ENCODE results near the gene GRM4. TPM values are rescaled to one million over a fixed set of nuclear protein-coding genes. Genes with fewer than 3 reads are reported as not detected.

The GRM4 gene
- total and polyA plus RNA-seq, 10 of the 15 experiments (the other 5 are each of a cell fraction or from before 2014, with no cell fraction given) = 0.01 to 0.31 (median 0.05) TPM; not detected in 2

DNA sequence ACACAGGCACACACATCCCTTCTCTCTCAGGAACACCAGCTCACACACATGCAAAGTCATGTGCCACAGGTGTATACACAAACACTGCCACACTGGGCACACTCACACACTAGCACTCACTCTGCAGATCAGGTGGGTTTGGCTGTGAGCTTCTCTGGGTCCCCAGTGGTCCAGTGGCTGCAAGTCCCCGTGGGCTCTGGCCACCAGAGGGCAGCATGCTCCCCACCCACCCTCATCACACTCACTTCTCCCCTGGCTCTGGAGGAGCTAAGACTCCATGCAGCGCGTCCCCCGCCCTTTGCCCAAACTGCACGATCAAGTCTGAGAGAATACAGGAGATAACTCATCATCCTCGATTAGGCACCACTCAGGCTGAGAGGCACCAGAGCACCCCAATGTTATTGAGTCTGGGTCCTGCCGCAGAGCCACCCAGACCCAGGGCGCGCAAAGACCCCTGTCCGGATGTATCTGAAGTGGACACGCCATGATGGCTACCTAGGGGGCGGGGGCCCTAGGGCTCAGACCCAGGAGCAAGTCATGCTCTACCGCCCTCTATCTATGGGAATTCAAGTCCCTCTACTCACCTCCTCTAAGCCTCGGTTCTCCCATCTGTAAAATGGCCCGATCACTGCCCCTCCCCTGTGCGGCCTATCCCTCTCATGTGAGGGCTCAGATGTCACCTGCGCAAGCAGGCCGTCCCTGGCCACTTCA lies 90.5 kb downstream of the GRM4 start (continued):
- TF ChIP-seq MTA2 (IDR thresholded peaks at IDR 0.05; ENCODE audit: low read depth) = no peak
- no peak for TF ChIP-seq ZNF24 (IDR thresholded peaks at IDR 0.05)

DNA sequence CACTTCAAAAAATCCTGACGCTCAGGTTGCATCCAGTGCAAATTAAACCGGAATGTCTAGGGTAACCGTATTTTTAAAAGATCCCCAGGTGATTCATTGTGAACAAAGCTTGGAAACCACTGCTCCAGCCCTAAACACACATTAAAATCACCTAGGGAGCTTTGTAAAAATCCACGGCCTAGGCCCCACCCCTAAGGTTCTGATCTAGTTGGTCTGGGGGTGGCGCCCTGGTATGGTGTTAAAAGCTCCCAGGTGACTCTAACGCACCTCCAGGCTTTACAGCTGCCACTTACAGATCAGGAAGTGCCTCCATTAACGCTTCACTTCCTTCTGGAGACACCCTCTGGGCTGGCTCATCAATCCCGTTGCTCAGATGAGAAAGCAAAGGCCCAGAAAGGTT lies 92.2 kb downstream of the GRM4 start:
- no TSS peak for BruUV-seq (replicated peaks)
- in situ Hi-C loops (cut with MboI) (loop anchor here (10.0 kb wide), 1 partner anchor 101 kb away; no protein-coding TSS in a partner anchor), intact Hi-C loops (cut with micrococcal nuclease; ENCODE audit: unreplicated experiment) (no loop called here)
- TF ChIP-seq ZNF274 (IDR thresholded peaks at IDR 0.05; ENCODE audit: insufficient read depth, insufficient read length) (no peak), SMARCA5 (IDR thresholded peaks at IDR 0.05) (no peak), CBFB (IDR thresholded peaks at IDR 0.05; ENCODE audit: low read depth) (no peak), YBX1 (IDR thresholded peaks at IDR 0.05) (no peak), IKZF2 (IDR thresholded peaks at IDR 0.05) (no peak), NRF1 (conservative IDR thresholded peaks at IDR 0.05; ENCODE audit: low read depth, low read length) (no peak), SMC3 (IDR thresholded peaks at IDR 0.05; ENCODE audit: borderline replicate concordance, low read length) (no peak), NR2F1 (conservative IDR thresholded peaks at IDR 0.05) (no peak)
- TF ChIP-seq, protein P1, sequence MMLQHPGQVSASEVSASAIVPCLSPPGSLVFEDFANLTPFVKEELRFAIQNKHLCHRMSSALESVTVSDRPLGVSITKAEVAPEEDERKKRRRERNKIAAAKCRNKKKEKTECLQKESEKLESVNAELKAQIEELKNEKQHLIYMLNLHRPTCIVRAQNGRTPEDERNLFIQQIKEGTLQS (IDR thresholded peaks at IDR 0.05; ENCODE audit: borderline replicate concordance, extremely low read depth, low read depth, low read length) = no peak
- Histone ChIP-seq H3K4me3 (no peak overlapping the region), H3K36me3 (ENCODE audit: control insufficient read depth in 2 of 2, insufficient read depth in 2 of 2, low read length in 1 of 2) (no peaks in the 10 kb centered on the region), H3K9me3 (replicated peaks; ENCODE audit: control insufficient read depth, insufficient read depth, low read length) (no peaks in the 10 kb centered on the region), H4K20me1 (ENCODE audit: control insufficient read depth, insufficient read depth) (no peaks in the 10 kb centered on the region), H3K4me2 (ENCODE audit: control insufficient read depth, insufficient read depth) (no peak overlapping the region), H3K9ac (ENCODE audit: control insufficient read depth, insufficient read depth, low read length) (no peak overlapping the region), H3K27me3 (replicated peaks in 1 of 2; ENCODE audit: control insufficient read depth in 2 of 2, insufficient read depth in 2 of 2, low read length in 1 of 2) (no peaks in the 10 kb centered on the region; a peak in 4 of 4 replicates), H2AFZ (ENCODE audit: control insufficient read depth, low read depth, low read length) (no peak overlapping the region), H3K27ac (ENCODE audit: control insufficient read depth, insufficient read depth) (no peak overlapping the region), H3K79me2 (ENCODE audit: control insufficient read depth, insufficient read depth, low read length) (no peaks in the 10 kb centered on the region), H3K4me1 (ENCODE audit: control insufficient read depth, insufficient read depth, low read length) (no peaks in the 10 kb centered on the region)
- no peak for DNase-seq (ENCODE audit: low read depth, low spot score)
- no peak for ATAC-seq
- ChIA-PET RAD21 (ENCODE audit: unreplicated experiment) (interaction anchor here (0.7 to 0.8 kb wide), 2 partner anchors 281 to 1187 kb away, joined by 3 read pairs; no protein-coding TSS in a partner anchor), POLR2A (interaction anchor here (0.5 to 0.6 kb wide), 2 partner anchors 770 to 834 kb away, joined by 3 read pairs; no protein-coding TSS in a partner anchor), CTCF (interaction anchor here (0.6 to 2.2 kb wide), 3 partner anchors 11 to 102 kb away, joined by 3 to 19 read pairs (median 4); no protein-coding TSS in a partner anchor), SMC1A (ENCODE audit: uncharacterized antibody, unreplicated experiment) (interaction anchor here (0.6 kb wide), 1 partner anchor 74 kb away, joined by 4 read pairs; no protein-coding TSS in a partner anchor)
- 33% methylated on average over 8 of the region's 8 CpGs for WGBS (ENCODE audit: insufficient coverage, insufficient replicate concordance, low lambda C conversion rate, missing lambda C conversion rate)
- no peak for FAIRE-seq

All from GM12878 (cell line).